HG02610 (cell line): ENCODE results near the gene CLCN3.
A peak's percentile ranks its signal among the peaks of the same experiment; 100 is the strongest.
"Not testable (repeated sequence)": the region's sequence is repeated elsewhere in the genome, so short reads cannot be mapped to it uniquely, and the experiment has no call there.

Source experiments
- ATAC-seq: cut with Tn5 transposase; IDR thresholded peaks from one replicate; pipeline ENCODE4 v1.9.1; 2021; ENCODE audit warnings: mild to moderate bottlenecking, moderate library complexity; ENCODE audit not compliant: unreplicated experiment

Gene CLCN3

GRCh38 chr4:169619958-169620879, at the start of gene CLCN3:
Gene CLCN3 (plus strand): TSS chr4:169620578. CDS start chr4:169635929, 15,351 bp downstream.
- peak; percentile 96 for ATAC-seq

DNA sequence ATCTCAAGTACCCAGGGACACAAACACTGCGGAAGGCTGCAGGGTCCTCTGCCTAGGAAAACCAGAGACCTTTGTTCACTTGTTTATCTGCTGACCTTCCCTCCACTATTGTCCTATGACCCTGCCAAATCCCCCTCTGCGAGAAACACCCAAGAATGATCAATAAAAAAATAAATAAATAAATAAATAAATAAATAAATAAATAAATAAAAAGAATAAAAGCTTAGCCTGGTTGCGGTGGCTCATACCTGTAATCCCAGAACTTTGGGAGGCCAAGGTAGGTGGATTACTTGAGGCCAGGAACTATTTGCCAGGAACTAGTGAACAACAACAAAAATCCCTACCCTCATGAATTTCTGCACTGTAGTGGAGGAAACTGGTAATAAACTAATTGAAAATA, 49.4 kb upstream of the CLCN3 start:
- not testable (repeated sequence) for ATAC-seq

DNA sequence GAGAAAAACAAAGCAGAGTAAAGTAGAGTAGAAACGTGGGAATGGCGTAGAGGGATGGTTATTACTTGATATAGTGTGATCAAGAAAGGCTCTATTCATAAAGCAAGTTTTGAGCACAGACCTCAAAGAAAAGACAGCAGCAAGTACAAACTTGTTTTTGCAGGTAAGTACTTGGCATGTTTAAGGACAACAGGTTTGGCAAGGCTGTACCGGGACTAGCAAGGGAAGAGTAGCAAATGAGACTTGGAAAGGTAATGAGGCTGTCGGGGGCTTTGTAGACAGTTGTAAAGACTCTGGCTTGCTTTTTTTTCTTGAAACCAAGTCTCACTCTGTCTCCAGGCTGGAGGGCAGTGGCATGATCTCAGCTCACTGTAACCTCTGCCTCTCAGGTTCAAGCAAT, 48.9 kb upstream of the CLCN3 start:
- no peak for ATAC-seq

- peak; percentile 86 for ATAC-seq
Measured at GRCh38 chr4:169573889-169574288, 46.5 kb upstream of the CLCN3 start.

GRCh38 chr4:169582203-169582602, 38.2 kb upstream of the CLCN3 start:
- ATAC-seq: peak; percentile 90

DNA sequence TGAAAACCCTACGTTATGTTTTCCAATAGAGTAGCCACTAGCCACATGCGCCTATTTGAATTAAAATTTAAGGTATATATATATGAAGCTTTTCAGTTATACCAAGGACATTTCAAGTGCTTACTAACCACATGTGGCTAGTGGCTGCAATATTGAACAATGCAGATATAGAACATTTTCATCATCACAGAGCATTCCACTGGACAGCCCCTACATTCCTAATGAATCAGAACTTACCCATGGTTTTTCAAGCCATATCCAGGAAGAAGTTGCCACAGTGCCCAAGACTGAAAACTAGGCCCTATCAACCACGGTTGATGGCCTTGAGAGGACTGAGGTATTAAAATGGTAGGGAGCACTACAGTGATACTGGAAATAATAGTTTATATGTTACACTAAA, 37.7 kb upstream of the CLCN3 start:
- ATAC-seq: no peak

DNA sequence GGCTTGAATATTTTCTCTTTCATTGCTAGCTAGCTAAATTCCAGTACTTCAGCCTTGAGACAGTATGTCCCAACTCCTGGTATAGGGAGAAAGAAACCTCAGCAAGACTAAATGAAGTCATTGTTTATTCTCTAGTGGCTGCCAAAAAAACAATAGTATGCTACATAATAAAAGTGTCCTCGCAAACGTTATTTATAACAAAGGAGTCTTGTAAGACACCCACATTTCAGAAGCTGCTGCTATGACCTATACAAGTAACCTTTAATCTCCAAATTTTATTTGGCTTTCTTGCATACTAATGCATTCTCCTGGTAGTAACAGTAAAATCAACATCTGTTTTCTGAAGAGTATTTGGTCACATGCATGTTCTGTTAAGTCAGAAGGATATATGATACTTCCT, 36.8 kb upstream of the CLCN3 start:
- ATAC-seq: no peak

GRCh38 chr4:169593050-169593560, 27.3 kb upstream of the CLCN3 start:
- ATAC-seq: no peak

GRCh38 chr4:169594560-169595195, 25.7 kb upstream of the CLCN3 start:
- ATAC-seq: no peak

GRCh38 chr4:169601016-169601771, 19.2 kb upstream of the CLCN3 start:
- peak; percentile 40 for ATAC-seq

DNA sequence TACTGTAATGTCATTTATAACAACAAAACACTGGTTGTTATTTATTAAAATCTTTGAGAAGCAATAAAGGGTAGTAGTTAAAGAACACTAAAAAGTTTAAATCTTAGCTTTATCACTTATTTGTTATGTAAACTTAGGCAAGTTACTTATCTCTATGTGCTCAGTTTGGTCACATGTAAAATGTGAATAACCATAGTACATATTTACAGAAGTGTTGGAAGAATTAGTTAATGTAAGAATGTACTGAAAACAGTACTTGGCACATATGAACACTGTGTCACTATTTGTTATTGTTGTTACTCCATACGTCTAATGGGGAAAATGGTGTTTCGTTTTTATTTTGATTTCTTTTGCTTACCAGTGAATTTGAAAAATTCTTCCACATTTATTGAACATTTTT, 17.1 kb upstream of the CLCN3 start:
- no peak for ATAC-seq

- peak; percentile 87 for ATAC-seq
Measured at GRCh38 chr4:169604131-169604900, 16.1 kb upstream of the CLCN3 start.

GRCh38 chr4:169604903-169605331, 15.5 kb upstream of the CLCN3 start:
- ATAC-seq: no peak

- no peak for ATAC-seq
Measured at GRCh38 chr4:169611157-169611556, 9.2 kb upstream of the CLCN3 start.

DNA sequence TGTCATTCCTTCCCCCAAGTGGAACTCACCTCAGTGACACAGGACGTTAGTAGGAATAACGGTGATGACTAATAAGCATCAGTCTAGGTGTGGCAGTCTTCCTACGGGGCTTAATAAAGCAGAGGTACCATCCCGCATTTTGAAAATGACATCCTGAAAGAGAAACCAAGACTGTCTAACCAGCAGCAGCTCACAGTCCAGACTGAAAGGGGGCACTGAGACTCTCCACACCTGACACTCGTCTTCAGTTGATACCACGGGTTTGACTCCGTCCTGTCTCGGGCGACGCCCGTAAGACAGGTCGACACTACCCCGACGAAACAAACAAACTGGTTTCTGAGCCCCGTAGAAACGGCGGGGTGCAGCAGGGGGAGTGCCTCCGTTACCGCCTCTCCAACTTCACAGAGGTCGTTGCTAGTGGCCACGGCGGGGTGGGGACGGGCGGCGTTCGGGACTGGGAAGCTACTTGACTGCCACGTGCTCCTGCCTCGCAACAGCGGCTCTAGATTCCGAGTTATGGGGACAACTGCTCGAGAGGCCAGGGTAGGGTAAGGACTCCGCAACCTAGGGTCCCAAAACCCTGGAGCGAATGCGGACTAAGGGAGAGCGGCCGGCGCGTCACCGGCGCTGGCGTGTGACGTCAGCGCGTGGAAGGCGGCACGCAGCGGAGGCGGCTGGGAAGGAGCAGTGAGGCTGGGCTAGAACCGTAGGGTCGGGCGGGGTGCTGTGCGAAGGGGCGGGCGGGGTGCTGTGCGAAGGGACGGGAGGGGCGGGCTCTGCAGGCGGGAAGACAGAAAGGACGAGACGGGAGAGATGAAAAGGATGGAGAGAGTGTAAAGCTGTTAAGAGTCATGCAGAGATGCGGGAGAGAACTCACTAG, 8.1 kb upstream of the CLCN3 start, which contains the start of gene NEK1:
NEK1 (minus strand) TSS at position 593 of the 880 bp plus-strand sequence. CDS start 9,953 bp downstream, outside the sequence.
- ATAC-seq: peak; percentile 92

- peak; percentile 26 for ATAC-seq
Measured at GRCh38 chr4:169612871-169613859, 7.2 kb upstream of the CLCN3 start.

GRCh38 chr4:169615467-169616106, 4.8 kb upstream of the CLCN3 start:
- no peak for ATAC-seq

DNA sequence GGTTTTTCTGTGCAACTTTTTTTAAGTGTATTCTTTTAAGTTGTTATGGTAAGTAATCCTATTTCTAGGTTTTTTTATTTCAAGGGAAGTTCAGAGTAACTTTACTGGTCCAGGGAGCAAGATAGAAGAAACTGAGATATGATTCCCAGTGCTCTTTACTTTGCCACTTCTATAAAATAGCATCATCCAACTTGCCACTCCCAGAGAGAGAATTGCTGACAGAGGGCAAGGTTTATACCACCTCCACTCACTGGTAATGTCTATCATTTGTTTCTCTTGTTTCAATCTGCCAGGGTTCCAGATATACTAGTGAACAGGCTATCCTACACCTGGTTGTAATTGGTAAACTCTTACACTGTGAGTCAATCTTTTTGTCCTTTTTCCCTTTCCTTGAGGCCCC, 3.5 kb upstream of the CLCN3 start:
- no peak for ATAC-seq
